Liver (tissue), 9 donors: ENCODE data around the gene STH. TPM values are rescaled to one million over a fixed set of nuclear protein-coding genes. Genes with fewer than 3 reads are reported as not detected.

Experiments used
- DNase-seq: peaks from one replicate; pipeline ENCODE4 v3.0.0-alpha.2; 2017; ENCODE audit warnings: low spot score
- H3K27ac ChIP-seq, 2 donors: one replicate each; pipeline ENCODE4 v1.7.0; 2013; ENCODE audit warnings: inconsistent platforms in 2 of 2, low read length in 2 of 2, control low read depth in 1 of 2, low read depth in 1 of 2, mild to moderate bottlenecking in 1 of 2
- H3K27me3 ChIP-seq, 4 donors: one replicate each; pipeline versions ENCODE4 v1.6.1 to v1.7.0; 2013; ENCODE audit warnings: low read length in 3 of 4, inconsistent platforms in 1 of 4, mild to moderate bottlenecking in 1 of 4, moderate library complexity in 1 of 4; ENCODE audit not compliant: control insufficient read depth in 4 of 4, insufficient read depth in 4 of 4
- H3K36me3 ChIP-seq, 4 donors: one replicate each; pipeline versions ENCODE4 v1.6.1 to v1.7.0; 2013; ENCODE audit warnings: low read length in 3 of 4, mild to moderate bottlenecking in 3 of 4, low read depth in 1 of 4, moderate library complexity in 1 of 4; ENCODE audit not compliant: control insufficient read depth in 4 of 4, insufficient read depth in 3 of 4
- H3K4me1 ChIP-seq, 4 donors: one replicate each; pipeline versions ENCODE4 v1.6.1 to v1.7.0; 2013; ENCODE audit warnings: low read length in 3 of 4, mild to moderate bottlenecking in 3 of 4, moderate library complexity in 1 of 4; ENCODE audit not compliant: control insufficient read depth in 4 of 4, insufficient read depth in 4 of 4
- H3K4me3 ChIP-seq, 3 donors: one replicate each; pipeline versions ENCODE4 v1.6.1 to v1.7.0; 2013; ENCODE audit warnings: low read length in 3 of 3, control low read depth in 1 of 3, low read depth in 1 of 3, mild to moderate bottlenecking in 1 of 3
- H3K9ac ChIP-seq, 2 donors: one replicate each; pipeline ENCODE4 v1.7.0; 2013; ENCODE audit warnings: low read length in 2 of 2, mild to moderate bottlenecking in 2 of 2, moderate library complexity in 2 of 2, control low read depth in 1 of 2, low read depth in 1 of 2
- H3K9me3 ChIP-seq, 4 donors: one replicate each; pipeline versions ENCODE4 v1.6.1 to v1.7.0; 2013; ENCODE audit warnings: low read length in 3 of 4; ENCODE audit not compliant: control insufficient read depth in 4 of 4
- CTCF ChIP-seq: fragments of 150-350 bp; IDR thresholded peaks from 2 replicates; pipeline ENCODE4 v1.5.1; 2017; ENCODE audit warnings: improper control_type of control experiment, low read depth, low read length; ENCODE audit not compliant: missing input control
- FOXA1 ChIP-seq: IDR thresholded peaks from 2 replicates; pipeline ENCODE4 v1.6.1; 2016; ENCODE audit warnings: antibody characterized with exemption
- FOXA2 ChIP-seq: IDR thresholded peaks from 2 replicates; pipeline ENCODE4 v1.6.1; 2016; ENCODE audit warnings: antibody characterized with exemption
- GABPA ChIP-seq, 2 donors: IDR thresholded peaks in 1 of 2; conservative IDR thresholded peaks in 1 of 2; 2 replicates each; pipeline ENCODE4 v1.6.1; 2016; ENCODE audit warnings: antibody characterized with exemption in 2 of 2, mild to moderate bottlenecking in 1 of 2, moderate library complexity in 1 of 2
- HNF4A ChIP-seq, 2 donors: conservative IDR thresholded peaks; 2 replicates each; pipeline ENCODE4 v1.6.1; 2016; ENCODE audit warnings: antibody characterized with exemption in 2 of 2, mild to moderate bottlenecking in 2 of 2
- HNF4G ChIP-seq: IDR thresholded peaks from 2 replicates; pipeline ENCODE4 v1.6.1; 2016; ENCODE audit warnings: antibody characterized with exemption
- JUND ChIP-seq, 2 donors: IDR thresholded peaks; 2 replicates each; pipeline ENCODE4 v1.6.1; 2016; ENCODE audit warnings: antibody characterized with exemption in 2 of 2
- MAX ChIP-seq: IDR thresholded peaks from 2 replicates; pipeline ENCODE4 v1.6.1; 2016; ENCODE audit warnings: antibody characterized with exemption
- NR2F2 ChIP-seq: IDR thresholded peaks from 2 replicates; pipeline ENCODE4 v1.6.1; 2016; ENCODE audit warnings: antibody characterized with exemption
- RAD21 ChIP-seq, 2 donors: IDR thresholded peaks; 2 replicates each; pipeline ENCODE4 v1.6.1; 2016; ENCODE audit warnings: antibody characterized with exemption in 2 of 2, mild to moderate bottlenecking in 2 of 2
- REST ChIP-seq: IDR thresholded peaks from 2 replicates; pipeline ENCODE4 v1.6.1; 2016; ENCODE audit warnings: antibody characterized with exemption, mild to moderate bottlenecking
- RXRA ChIP-seq, 2 donors: IDR thresholded peaks; 2 replicates each; pipeline ENCODE4 v1.6.1; 2017 to 2018; ENCODE audit warnings: antibody characterized with exemption in 2 of 2, mild to moderate bottlenecking in 1 of 2
- SP1 ChIP-seq: IDR thresholded peaks from 2 replicates; pipeline ENCODE4 v1.6.1; 2018; ENCODE audit warnings: antibody characterized with exemption, mild to moderate bottlenecking
- TAF1 ChIP-seq: conservative IDR thresholded peaks from 2 replicates; pipeline ENCODE4 v1.6.1; 2016; ENCODE audit warnings: antibody characterized with exemption, mild to moderate bottlenecking
- YY1 ChIP-seq: IDR thresholded peaks from 2 replicates; pipeline ENCODE4 v1.6.1; 2016; ENCODE audit warnings: antibody characterized with exemption, mild to moderate bottlenecking
- WGBS: extraction: QIAGEN DNeasy Blood & Tissue Kit; methylation state at CpG from one replicate; pipeline ENCODE4 v1.1.7; 2013; 5-methylcytosine and 5-hydroxymethylcytosine counted together
- polyA plus RNA-seq, 2 donors: library from polyadenylated mRNA; stranded (reverse) in 1 of 2; unstranded in 1 of 2; fragments of 200-250 nt in 1 of 2; fragments of >200 nt in 1 of 2; fragmentation: Nextera tagmentation in 1 of 2; extraction: Ambion mirVana in 1 of 2; gene quantifications; one replicate each; pipeline versions ENCODE4 v1.2.1 to v1.2.3, GENCODE V29; 2013 to 2015
- total RNA-seq, 2 donors: library from RNA; depleted of rRNA; stranded (reverse); fragments of >200 nt; gene quantifications; one replicate each; pipeline ENCODE4 v1.2.3, GENCODE V29; 2014
- TF ChIP-seq, protein P1 (sequence below): IDR thresholded peaks from 2 replicates; pipeline ENCODE4 v1.6.1; 2016; ENCODE audit warnings: antibody characterized with exemption
- TF ChIP-seq, protein P2 (sequence below): IDR thresholded peaks from 2 replicates; pipeline ENCODE4 v1.6.1; 2016; ENCODE audit warnings: antibody characterized with exemption
- donor health status: healthy.
- donor health status: healthy.
- donor health status: healthy.
- donor health status: healthy.
- donor health status: healthy.

Gene STH
- total and polyA plus RNA-seq, 4 donors: not detected

GRCh38 chr17:46000757-46001156 lies 1.7 kb downstream of the STH start (continued):
- TF ChIP-seq REST (no peak), FOXA2 (no peak), CTCF (no peak), JUND (IDR thresholded peaks at IDR 0.05) (no peak), HNF4G (no peak), SP1 (no peak), RAD21 (IDR thresholded peaks at IDR 0.05) (no peak), GABPA (IDR thresholded peaks at IDR 0.05 in 1 of 2, conservative IDR thresholded peaks at IDR 0.05 in 1 of 2) (no peak), MAX (no peak)
- TF ChIP-seq, protein P1, sequence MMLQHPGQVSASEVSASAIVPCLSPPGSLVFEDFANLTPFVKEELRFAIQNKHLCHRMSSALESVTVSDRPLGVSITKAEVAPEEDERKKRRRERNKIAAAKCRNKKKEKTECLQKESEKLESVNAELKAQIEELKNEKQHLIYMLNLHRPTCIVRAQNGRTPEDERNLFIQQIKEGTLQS: no peak

- Histone ChIP-seq H3K9ac (no peak overlapping the region), H3K4me1 (peaks cover 5 to 19% (median 12%) of the 10 kb centered on the region in 4 donors), H3K27ac (no peak overlapping the region), H3K9me3 (no peaks in the 10 kb centered on the region), H3K27me3 (no peaks in the 10 kb centered on the region), H3K36me3 (no peaks in the 10 kb centered on the region), H3K4me3 (no peak overlapping the region)
- TF ChIP-seq MAX (no peak), FOXA1 (no peak), HNF4A (conservative IDR thresholded peaks at IDR 0.05) (no peak), NR2F2 (no peak), RXRA (IDR thresholded peaks at IDR 0.05) (no peak), FOXA2 (no peak), CTCF (no peak), YY1 (no peak), REST (no peak), TAF1 (no peak), JUND (IDR thresholded peaks at IDR 0.05) (no peak)
- TF ChIP-seq, protein P2, sequence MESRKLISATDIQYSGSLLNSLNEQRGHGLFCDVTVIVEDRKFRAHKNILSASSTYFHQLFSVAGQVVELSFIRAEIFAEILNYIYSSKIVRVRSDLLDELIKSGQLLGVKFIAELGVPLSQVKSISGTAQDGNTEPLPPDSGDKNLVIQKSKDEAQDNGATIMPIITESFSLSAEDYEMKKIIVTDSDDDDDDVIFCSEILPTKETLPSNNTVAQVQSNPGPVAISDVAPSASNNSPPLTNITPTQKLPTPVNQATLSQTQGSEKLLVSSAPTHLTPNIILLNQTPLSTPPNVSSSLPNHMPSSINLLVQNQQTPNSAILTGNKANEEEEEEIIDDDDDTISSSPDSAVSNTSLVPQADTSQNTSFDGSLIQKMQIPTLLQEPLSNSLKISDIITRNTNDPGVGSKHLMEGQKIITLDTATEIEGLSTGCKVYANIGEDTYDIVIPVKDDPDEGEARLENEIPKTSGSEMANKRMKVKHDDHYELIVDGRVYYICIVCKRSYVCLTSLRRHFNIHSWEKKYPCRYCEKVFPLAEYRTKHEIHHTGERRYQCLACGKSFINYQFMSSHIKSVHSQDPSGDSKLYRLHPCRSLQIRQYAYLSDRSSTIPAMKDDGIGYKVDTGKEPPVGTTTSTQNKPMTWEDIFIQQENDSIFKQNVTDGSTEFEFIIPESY: no peak
- TF ChIP-seq, protein P1: no peak
- no peak for DNase-seq
- 81% methylated on average over 13 of the region's 13 CpGs for WGBS
Measured at GRCh38 chr17:46001390-46002310, 2.6 kb downstream of the STH start.
